ENCODE measurements around the gene KANSL2.
"Not testable (repeated sequence)": the region's sequence is repeated elsewhere in the genome, so short reads cannot be mapped to it uniquely, and the experiment has no call there.

Gene KANSL2

GRCh38 chr12:48682927-48683326 lies 889 bp upstream of the KANSL2 start:
- no peak for DNase-seq (ENCODE audit: low spot score)

- not testable (repeated sequence) for DNase-seq (ENCODE audit: low spot score)
Measured at GRCh38 chr12:48682533-48682905, 481 bp upstream of the KANSL2 start.

DNA sequence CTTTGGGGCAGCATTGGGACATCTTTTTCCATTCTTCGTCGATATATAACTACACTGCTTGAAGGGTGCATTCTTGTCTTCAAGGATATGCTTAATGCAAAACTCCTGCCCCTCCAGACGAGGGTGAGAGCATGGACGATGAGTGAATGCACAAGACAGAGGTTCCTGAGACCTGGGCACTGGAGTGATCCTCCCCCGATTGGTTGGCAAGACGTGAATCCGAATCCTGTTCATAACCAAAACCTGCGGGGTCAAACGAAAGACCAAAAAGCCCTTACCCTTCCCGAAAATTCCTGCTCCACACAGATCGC lies 684 bp downstream of the KANSL2 start:
- no peak for DNase-seq (ENCODE audit: low spot score)

GRCh38 chr12:48680861-48681260 lies 1.2 kb downstream of the KANSL2 start:
- DNase-seq (ENCODE audit: low spot score), result no peak

GRCh38 chr12:48678551-48679185 lies 3.4 kb downstream of the KANSL2 start:
- DNase-seq (ENCODE audit: low spot score), result no peak

DNA sequence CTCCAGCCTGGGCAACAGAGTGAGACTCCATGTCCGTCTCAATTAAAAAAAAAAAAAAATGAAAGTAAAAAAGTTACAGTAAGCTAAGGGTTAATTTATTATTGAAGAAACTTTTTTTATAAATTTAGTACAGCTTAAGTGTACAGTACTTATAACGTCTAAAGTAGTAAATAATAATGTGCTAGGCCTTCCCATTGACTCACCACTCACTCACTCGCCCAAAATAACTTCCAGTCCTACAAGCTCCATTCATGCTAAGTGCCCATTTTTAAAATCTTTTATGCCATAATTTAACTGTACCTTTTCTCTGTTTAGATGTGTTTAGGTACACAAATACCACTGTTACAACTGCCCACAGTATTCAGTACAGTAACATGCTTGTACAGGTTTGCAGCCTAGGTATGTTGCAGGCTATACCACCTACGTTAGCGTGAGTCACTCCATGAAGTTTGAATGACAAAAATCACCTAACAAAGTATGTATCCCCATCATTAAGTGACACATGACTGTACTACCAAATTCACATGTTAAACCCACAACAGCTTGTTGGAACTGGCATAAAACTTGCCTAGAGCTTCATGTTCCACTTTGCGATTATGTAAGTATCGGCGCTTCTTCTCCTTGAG lies 10.7 kb downstream of the KANSL2 start:
- no peak for DNase-seq (ENCODE audit: low spot score)

DNA sequence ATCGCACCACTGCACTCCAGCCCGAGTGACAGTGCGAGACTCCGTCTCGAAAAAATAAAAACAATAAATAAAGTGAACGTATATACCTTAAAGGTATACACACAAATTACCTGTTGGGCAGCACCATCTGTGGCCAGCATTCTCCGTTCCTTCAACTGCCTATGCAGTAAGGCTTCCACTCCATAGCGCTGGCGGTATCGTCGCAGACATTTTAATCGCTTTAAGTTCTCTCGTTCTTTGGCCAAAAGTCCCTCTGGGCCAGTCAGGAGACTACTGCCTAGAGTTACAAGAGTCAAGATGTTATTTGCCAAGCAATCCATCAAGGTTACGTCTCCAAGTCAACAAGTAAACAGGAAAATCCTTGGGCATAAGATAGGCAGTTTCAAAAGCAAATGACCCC lies 13.0 kb downstream of the KANSL2 start:
- no peak for DNase-seq (ENCODE audit: low spot score)

DNA sequence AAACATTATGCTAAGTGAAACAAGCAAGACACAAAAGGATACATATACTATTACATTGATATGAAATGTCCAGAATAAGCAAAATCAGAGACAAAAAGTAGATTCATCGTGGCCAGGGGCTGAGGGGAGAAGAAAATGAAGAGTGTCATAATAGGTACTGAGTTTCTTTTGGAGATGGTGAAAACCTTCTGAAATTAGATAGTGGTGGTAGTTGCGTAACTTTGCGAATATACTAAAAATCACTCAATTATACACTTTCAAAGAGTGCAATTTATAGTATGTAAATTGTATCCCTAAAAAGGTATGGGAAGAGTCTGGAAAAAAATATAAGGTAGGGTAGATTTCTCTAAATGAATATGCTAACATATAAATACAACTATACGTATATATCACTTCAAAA lies 22.2 kb downstream of the KANSL2 start:
- DNase-seq (ENCODE audit: low spot score), result no peak

DNA sequence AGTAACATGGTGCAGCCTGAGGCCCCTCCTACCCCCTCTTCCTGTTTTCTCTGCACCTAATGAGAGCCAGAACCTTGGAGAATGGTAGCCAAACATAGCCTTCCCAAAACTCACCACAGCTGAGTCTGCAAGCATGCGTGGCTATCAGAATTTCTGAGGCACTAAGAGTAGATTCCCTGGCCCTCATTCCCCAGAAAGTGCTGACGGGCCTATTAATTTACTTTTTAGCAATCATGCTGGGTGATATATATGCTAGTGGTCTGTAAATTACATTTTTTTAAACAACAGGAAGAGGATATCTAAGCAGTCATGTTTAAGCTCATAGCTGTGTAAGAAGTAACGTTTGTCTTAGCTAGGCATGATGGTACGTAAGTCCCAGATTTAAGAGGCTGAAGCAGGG lies 30.4 kb downstream of the KANSL2 start:
- no peak for DNase-seq (ENCODE audit: low spot score)

DNA sequence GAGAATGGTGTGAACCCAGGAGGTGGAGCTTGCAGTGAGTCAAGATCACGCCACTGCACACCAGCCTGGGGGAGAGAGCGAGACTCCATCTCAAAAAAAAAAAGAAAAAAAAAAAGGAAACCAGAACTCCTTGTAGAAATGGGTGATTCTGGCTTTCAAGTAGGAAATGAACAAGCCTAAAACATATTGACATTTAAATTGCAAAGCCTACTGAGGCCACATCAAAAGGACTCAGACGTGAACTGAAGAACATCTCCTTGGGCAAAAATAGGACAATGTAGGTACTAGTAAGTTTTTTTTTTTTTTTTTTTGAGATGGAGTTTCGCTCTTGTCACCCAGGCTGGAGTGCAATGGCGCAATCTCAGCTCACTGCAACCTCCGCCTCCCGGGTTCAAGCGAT lies 36.7 kb downstream of the KANSL2 start:
- DNase-seq (ENCODE audit: low spot score), result not testable (repeated sequence)

- no peak for DNase-seq (ENCODE audit: low spot score)
Measured at GRCh38 chr12:48643011-48643410, 39.0 kb downstream of the KANSL2 start.

- DNase-seq (ENCODE audit: low spot score), result not testable (repeated sequence)
Measured at GRCh38 chr12:48641752-48642555, 40.1 kb downstream of the KANSL2 start.

- DNase-seq (ENCODE audit: low spot score), result no peak
Measured at GRCh38 chr12:48640854-48641253, 41.2 kb downstream of the KANSL2 start.

GRCh38 chr12:48640428-48640827 lies 41.6 kb downstream of the KANSL2 start:
- DNase-seq (ENCODE audit: low spot score), result no peak

GRCh38 chr12:48631071-48631470 lies 51.0 kb downstream of the KANSL2 start:
- no peak for DNase-seq (ENCODE audit: low spot score)

GRCh38 chr12:48630346-48630745 lies 51.7 kb downstream of the KANSL2 start:
- DNase-seq (ENCODE audit: low spot score), result no peak

DNA sequence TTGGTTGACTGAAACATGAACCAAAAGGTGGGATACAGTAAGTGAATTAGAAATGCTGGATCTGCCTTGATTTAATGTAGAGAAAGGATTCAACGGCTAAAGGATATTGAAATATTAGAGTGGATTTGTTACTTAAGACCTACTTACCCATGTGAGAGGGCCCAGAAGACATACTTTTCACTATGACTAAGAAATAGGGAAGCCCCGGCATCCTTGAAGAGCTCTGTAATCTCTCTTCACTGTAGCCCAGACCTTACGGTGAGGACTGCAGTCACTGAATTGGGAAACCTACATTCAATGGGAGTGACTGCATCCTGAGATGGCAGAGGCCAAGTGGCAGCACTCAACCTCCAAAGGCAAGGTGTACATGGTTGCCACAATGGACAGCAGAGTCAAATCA lies 52.5 kb downstream of the KANSL2 start:
- DNase-seq (ENCODE audit: low spot score), result no peak

DNA sequence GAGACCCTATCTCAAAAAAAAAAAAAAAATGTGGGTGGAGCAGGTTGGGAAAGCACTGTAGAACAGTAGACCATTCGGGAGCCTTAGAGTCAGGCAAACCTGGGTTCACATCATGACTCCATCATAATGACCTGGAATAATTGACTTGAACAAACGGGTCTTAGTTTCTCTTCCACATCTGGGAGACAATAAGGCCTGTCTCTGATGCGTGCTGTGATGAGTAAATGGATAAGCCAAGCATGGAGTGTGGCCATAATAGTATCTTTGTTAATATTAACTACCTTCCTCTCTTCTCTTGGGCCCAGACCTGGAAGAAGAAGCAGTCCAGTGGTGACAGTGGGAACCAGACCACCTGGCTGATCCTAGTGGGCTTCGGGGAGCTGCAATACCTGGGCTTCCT lies 54.5 kb downstream of the KANSL2 start:
- DNase-seq (ENCODE audit: low spot score), result no peak

- not testable (repeated sequence) for DNase-seq (ENCODE audit: low spot score)
Measured at GRCh38 chr12:48622997-48623396, 59.0 kb downstream of the KANSL2 start.

DNA sequence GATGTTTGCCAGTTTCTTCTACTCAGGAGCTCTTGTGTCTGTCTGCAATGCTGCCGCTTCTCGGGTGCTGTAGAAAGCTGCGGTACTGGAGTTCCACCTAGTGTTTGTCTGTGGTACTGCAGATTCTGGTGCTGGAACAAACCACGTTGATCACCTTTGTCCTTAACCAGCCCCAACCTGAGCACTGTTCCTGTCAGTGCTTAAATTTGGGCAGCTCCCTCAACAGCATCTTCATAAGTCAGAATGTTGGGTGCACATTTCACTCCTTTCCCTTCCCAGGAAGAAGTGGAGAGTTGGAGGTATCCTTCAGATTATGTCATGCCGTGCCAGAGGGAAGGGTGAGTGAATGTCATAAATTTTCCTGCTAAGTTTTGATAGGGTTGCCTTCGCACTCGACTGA lies 63.5 kb downstream of the KANSL2 start:
- DNase-seq (ENCODE audit: low spot score), result peak; percentile 91

GRCh38 chr12:48615681-48616080 lies 66.4 kb downstream of the KANSL2 start:
- DNase-seq (ENCODE audit: low spot score), result no peak

- no peak for DNase-seq (ENCODE audit: low spot score)
Measured at GRCh38 chr12:48613321-48613720, 68.7 kb downstream of the KANSL2 start.
